ENCODE data around the gene LINGO4.

DNA sequence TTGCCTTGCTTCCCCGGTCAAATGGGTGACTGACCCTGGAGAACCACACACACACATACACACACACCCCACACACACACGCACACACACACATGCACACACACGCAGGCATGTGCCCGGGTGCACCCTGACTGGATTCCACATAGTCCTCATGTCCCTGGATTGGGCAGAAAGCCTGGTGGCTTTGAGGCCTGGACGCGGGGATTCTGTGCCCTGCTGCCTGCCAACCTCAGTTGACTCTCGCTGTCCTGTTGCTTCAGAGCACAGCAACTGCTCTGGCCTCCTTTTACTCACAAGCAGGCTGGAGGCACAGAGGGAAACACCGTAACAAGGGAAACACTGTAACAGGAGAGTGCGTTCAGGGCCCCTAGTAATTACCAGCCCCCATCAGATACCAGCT is 20.0 kb upstream of the LINGO4 start:
- TF ChIP-seq, protein P1, sequence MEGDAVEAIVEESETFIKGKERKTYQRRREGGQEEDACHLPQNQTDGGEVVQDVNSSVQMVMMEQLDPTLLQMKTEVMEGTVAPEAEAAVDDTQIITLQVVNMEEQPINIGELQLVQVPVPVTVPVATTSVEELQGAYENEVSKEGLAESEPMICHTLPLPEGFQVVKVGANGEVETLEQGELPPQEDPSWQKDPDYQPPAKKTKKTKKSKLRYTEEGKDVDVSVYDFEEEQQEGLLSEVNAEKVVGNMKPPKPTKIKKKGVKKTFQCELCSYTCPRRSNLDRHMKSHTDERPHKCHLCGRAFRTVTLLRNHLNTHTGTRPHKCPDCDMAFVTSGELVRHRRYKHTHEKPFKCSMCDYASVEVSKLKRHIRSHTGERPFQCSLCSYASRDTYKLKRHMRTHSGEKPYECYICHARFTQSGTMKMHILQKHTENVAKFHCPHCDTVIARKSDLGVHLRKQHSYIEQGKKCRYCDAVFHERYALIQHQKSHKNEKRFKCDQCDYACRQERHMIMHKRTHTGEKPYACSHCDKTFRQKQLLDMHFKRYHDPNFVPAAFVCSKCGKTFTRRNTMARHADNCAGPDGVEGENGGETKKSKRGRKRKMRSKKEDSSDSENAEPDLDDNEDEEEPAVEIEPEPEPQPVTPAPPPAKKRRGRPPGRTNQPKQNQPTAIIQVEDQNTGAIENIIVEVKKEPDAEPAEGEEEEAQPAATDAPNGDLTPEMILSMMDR (IDR thresholded peaks at IDR 0.05), result no peak
- TF ChIP-seq POLR2A (IDR thresholded peaks at IDR 0.05) (no peak), EP300 (IDR thresholded peaks at IDR 0.05) (no peak)
